Measurements from ENCODE around the gene FBXO40.

Gene FBXO40

DNA sequence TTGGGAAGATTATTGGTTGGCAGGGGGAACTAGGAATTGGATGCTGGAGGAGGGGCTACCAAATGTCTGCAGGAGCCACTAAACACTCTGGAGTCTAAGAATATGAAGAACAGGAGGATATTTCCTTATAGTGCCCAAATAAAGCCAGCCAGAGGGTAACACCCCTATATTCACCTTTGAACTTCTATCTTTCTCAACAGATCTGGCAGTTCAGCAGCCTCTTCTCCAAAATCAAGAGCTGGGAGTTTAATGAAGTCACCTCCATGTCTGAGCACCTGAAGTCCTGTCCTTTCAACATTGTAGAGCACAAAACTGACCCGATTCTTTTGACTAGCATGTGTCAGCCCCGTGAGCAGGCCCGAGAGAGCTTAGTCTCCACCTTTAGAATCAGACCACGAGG is 33.3 kb downstream of the FBXO40 start:
- no peak overlapping the region for H2BK15ac ChIP-seq (ENCODE audit: low read length)
- no peak overlapping the region for H4K8ac ChIP-seq (ENCODE audit: low read depth, low read length)
- no peaks in the 10 kb centered on the region for H3K9me3 ChIP-seq (replicated peaks in 1 of 2; ENCODE audit: control insufficient read depth in 2 of 2, insufficient read depth in 1 of 2, low read depth in 1 of 2, low read length in 2 of 2)
- WGBS, 2 donors (ENCODE audit: extremely low coverage in 2 of 2, insufficient read length in 2 of 2, insufficient replicate concordance in 1 of 2) = no CpG with 5 or more reads among the region's 4 CpGs
- no peak overlapping the region for H3K23ac ChIP-seq (ENCODE audit: low read depth, low read length, poor library complexity)
- no peak for DNase-seq (ENCODE audit: low spot score)
- peaks cover 0 to 3% (median 0%) of the 10 kb centered on the region in 3 experiments for H3K27me3 ChIP-seq (ENCODE audit: control insufficient read depth in 3 of 3, insufficient read depth in 3 of 3, low read depth in 1 of 3, low read length in 3 of 3)
- no peak overlapping the region for H3K14ac ChIP-seq (ENCODE audit: low read length)
- no peak overlapping the region for H2BK12ac ChIP-seq (ENCODE audit: low read length)
- H4K91ac ChIP-seq (ENCODE audit: low read depth, low read length, poor library complexity) = no peak overlapping the region
- no peak overlapping the region for H3K4me2 ChIP-seq (ENCODE audit: insufficient read depth, low read length, poor library complexity, severe bottlenecking)
- no peaks in the 10 kb centered on the region for H3K79me1 ChIP-seq (ENCODE audit: low read depth, low read length)
- H3K4me1 ChIP-seq (ENCODE audit: control insufficient read depth in 2 of 2, insufficient read depth in 1 of 2, low read depth in 1 of 2, low read length in 2 of 2) = peaks cover 0 to 2% of the 10 kb centered on the region in 2 donors
- H3K18ac ChIP-seq (ENCODE audit: low read length) = no peak overlapping the region
- no peak overlapping the region for H3K27ac ChIP-seq (replicated peaks; ENCODE audit: low read length)
- H2AK5ac ChIP-seq (ENCODE audit: low read depth, low read length) = no peak overlapping the region
- H3K4ac ChIP-seq (ENCODE audit: low read length) = no peak overlapping the region
- H3K36me3 ChIP-seq (replicated peaks in 1 of 2; ENCODE audit: control insufficient read depth in 2 of 2, insufficient read depth in 2 of 2, low read length in 2 of 2) = no peaks in the 10 kb centered on the region
- H3K9ac ChIP-seq (ENCODE audit: low read depth, low read length, poor library complexity) = no peak overlapping the region
- H2BK120ac ChIP-seq (ENCODE audit: low read depth, low read length) = no peak overlapping the region
- H2AFZ ChIP-seq (ENCODE audit: low read length) = no peak overlapping the region
- H3K4me3 ChIP-seq (ENCODE audit: low read length in 2 of 2) = no peak overlapping the region
- H2BK5ac ChIP-seq (ENCODE audit: low read length) = no peak overlapping the region

DNA sequence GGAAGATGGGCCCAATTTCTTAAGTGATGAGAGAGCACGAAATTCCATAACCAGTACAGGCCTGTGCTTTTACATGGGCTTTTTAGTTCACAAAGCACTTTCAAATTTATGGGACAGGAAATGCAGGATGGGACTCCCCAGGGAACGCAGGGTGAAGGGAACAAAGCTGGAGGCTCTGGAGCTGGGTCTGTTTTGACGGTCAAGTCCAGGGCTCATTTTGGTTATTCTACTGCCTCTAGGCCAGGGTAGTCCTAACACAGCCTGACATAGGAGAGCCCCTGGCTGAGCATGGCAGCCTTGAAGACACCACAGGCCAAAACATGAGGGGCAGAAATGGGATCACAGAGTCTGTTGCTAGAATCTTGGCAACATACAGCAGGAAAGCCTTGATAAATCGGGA is 34.0 kb downstream of the FBXO40 start:
- no peak overlapping the region for H3K18ac ChIP-seq (ENCODE audit: low read length)
- H3K14ac ChIP-seq (ENCODE audit: low read length) = no peak overlapping the region
- no peak overlapping the region for H4K91ac ChIP-seq (ENCODE audit: low read depth, low read length, poor library complexity)
- no peak for DNase-seq (ENCODE audit: low spot score)
- H3K27me3 ChIP-seq (ENCODE audit: control insufficient read depth in 3 of 3, insufficient read depth in 3 of 3, low read depth in 1 of 3, low read length in 3 of 3) = peaks cover 0 to 3% (median 0%) of the 10 kb centered on the region in 3 experiments
- H3K4me2 ChIP-seq (ENCODE audit: insufficient read depth, low read length, poor library complexity, severe bottlenecking) = no peak overlapping the region
- no peak overlapping the region for H3K27ac ChIP-seq (replicated peaks; ENCODE audit: low read length)
- H2AK5ac ChIP-seq (ENCODE audit: low read depth, low read length) = no peak overlapping the region
- H4K8ac ChIP-seq (ENCODE audit: low read depth, low read length) = no peak overlapping the region
- H3K9me3 ChIP-seq (replicated peaks in 1 of 2; ENCODE audit: control insufficient read depth in 2 of 2, insufficient read depth in 1 of 2, low read depth in 1 of 2, low read length in 2 of 2) = no peaks in the 10 kb centered on the region
- H3K23ac ChIP-seq (ENCODE audit: low read depth, low read length, poor library complexity) = no peak overlapping the region
- H3K36me3 ChIP-seq (replicated peaks in 1 of 2; ENCODE audit: control insufficient read depth in 2 of 2, insufficient read depth in 2 of 2, low read length in 2 of 2) = no peaks in the 10 kb centered on the region
- no peak overlapping the region for H2BK120ac ChIP-seq (ENCODE audit: low read depth, low read length)
- H3K9ac ChIP-seq (ENCODE audit: low read depth, low read length, poor library complexity) = no peak overlapping the region
- no peak overlapping the region for H2BK15ac ChIP-seq (ENCODE audit: low read length)
- no CpG with 5 or more reads among the region's 4 CpGs for WGBS, 2 donors (ENCODE audit: extremely low coverage in 2 of 2, insufficient read length in 2 of 2, insufficient replicate concordance in 1 of 2)
- no peaks in the 10 kb centered on the region for H3K79me1 ChIP-seq (ENCODE audit: low read depth, low read length)
- no peak overlapping the region for H3K4ac ChIP-seq (ENCODE audit: low read length)
- peak overlapping the region; percentile 13 for H2AFZ ChIP-seq (ENCODE audit: low read length)
- H2BK12ac ChIP-seq (ENCODE audit: low read length) = no peak overlapping the region
- no peak overlapping the region for H2BK5ac ChIP-seq (ENCODE audit: low read length)
- no peak overlapping the region for H3K4me3 ChIP-seq (ENCODE audit: low read length in 2 of 2)
- H3K4me1 ChIP-seq (ENCODE audit: control insufficient read depth in 2 of 2, insufficient read depth in 1 of 2, low read depth in 1 of 2, low read length in 2 of 2) = peaks cover 0 to 2% of the 10 kb centered on the region in 2 donors

DNA sequence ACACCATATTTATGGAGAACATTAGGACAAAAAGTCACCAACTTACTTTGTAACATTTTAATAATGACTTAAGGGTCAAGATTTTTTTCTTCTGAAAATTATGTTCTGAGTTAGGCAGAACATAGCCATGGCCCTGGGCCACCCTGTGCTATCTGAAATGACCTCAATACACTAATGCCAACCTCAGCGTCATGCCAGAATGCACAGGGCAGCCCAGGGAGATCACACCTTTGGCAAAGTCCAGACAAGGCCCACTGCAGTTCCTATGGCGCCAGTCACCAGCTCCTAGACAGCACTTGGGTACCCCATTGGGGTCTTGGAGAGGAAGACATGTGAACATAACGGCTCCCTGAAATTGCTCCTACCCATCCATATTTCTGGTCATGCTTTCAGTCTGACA is 34.4 kb downstream of the FBXO40 start:
- Histone ChIP-seq H3K18ac (ENCODE audit: low read length) (no peak overlapping the region), H4K91ac (ENCODE audit: low read depth, low read length, poor library complexity) (no peak overlapping the region), H4K8ac (ENCODE audit: low read depth, low read length) (no peak overlapping the region), H3K9me3 (replicated peaks in 1 of 2; ENCODE audit: control insufficient read depth in 2 of 2, insufficient read depth in 1 of 2, low read depth in 1 of 2, low read length in 2 of 2) (no peaks in the 10 kb centered on the region), H3K4me1 (ENCODE audit: control insufficient read depth in 2 of 2, insufficient read depth in 1 of 2, low read depth in 1 of 2, low read length in 2 of 2) (peaks cover 0 to 2% of the 10 kb centered on the region in 2 donors), H2AFZ (ENCODE audit: low read length) (no peak overlapping the region), H3K4me3 (ENCODE audit: low read length in 2 of 2) (no peak overlapping the region), H3K27me3 (ENCODE audit: control insufficient read depth in 3 of 3, insufficient read depth in 3 of 3, low read depth in 1 of 3, low read length in 3 of 3) (peaks cover 0 to 3% (median 0%) of the 10 kb centered on the region in 3 experiments), H2BK15ac (ENCODE audit: low read length) (no peak overlapping the region), H3K27ac (replicated peaks; ENCODE audit: low read length) (no peak overlapping the region), H3K4me2 (ENCODE audit: insufficient read depth, low read length, poor library complexity, severe bottlenecking) (no peak overlapping the region), H3K36me3 (replicated peaks in 1 of 2; ENCODE audit: control insufficient read depth in 2 of 2, insufficient read depth in 2 of 2, low read length in 2 of 2) (no peaks in the 10 kb centered on the region), H3K14ac (ENCODE audit: low read length) (no peak overlapping the region), H3K9ac (ENCODE audit: low read depth, low read length, poor library complexity) (no peak overlapping the region), H2BK5ac (ENCODE audit: low read length) (no peak overlapping the region), H3K23ac (ENCODE audit: low read depth, low read length, poor library complexity) (no peak overlapping the region), H2AK5ac (ENCODE audit: low read depth, low read length) (no peak overlapping the region), H2BK120ac (ENCODE audit: low read depth, low read length) (no peak overlapping the region), H2BK12ac (ENCODE audit: low read length) (no peak overlapping the region), H3K79me1 (ENCODE audit: low read depth, low read length) (no peaks in the 10 kb centered on the region), H3K4ac (ENCODE audit: low read length) (no peak overlapping the region)
- no CpG with 5 or more reads among the region's 3 CpGs for WGBS, 2 donors (ENCODE audit: extremely low coverage in 2 of 2, insufficient read length in 2 of 2, insufficient replicate concordance in 1 of 2)
- no peak for DNase-seq (ENCODE audit: low spot score)

DNA sequence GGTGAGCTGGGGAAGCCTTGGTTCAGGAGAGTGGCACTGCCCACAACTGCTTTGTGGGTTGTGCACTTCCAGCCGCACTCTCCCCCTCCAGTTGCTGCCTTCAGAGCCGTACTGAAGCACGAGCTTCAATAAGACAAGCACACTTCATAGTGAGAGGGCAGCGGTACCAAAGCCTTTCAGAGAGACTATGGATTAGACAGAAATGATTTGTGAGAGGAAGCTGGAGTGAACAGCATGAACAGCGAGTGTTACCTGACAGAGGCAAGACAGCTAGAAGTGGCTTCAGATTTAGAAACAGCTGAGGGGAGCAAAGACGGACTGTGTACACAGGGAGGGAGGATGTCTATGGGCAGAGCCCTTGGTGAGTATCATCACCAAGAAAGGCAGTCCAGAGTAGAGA is 36.4 kb downstream of the FBXO40 start:
- H3K4me2 ChIP-seq (ENCODE audit: insufficient read depth, low read length, poor library complexity, severe bottlenecking) = no peak overlapping the region
- no peaks in the 10 kb centered on the region for H3K79me1 ChIP-seq (ENCODE audit: low read depth, low read length)
- no peak overlapping the region for H2AK5ac ChIP-seq (ENCODE audit: low read depth, low read length)
- peaks cover 0 to 3% (median 0%) of the 10 kb centered on the region in 3 experiments for H3K27me3 ChIP-seq (ENCODE audit: control insufficient read depth in 3 of 3, insufficient read depth in 3 of 3, low read depth in 1 of 3, low read length in 3 of 3)
- no peak overlapping the region for H3K14ac ChIP-seq (ENCODE audit: low read length)
- H3K9ac ChIP-seq (ENCODE audit: low read depth, low read length, poor library complexity) = no peak overlapping the region
- H4K91ac ChIP-seq (ENCODE audit: low read depth, low read length, poor library complexity) = no peak overlapping the region
- no peak overlapping the region for H2BK15ac ChIP-seq (ENCODE audit: low read length)
- no peak overlapping the region for H2BK120ac ChIP-seq (ENCODE audit: low read depth, low read length)
- DNase-seq (ENCODE audit: low spot score) = no peak
- no peak overlapping the region for H2AFZ ChIP-seq (ENCODE audit: low read length)
- no peak overlapping the region for H3K27ac ChIP-seq (replicated peaks; ENCODE audit: low read length)
- no peaks in the 10 kb centered on the region for H3K4me1 ChIP-seq (ENCODE audit: control insufficient read depth in 2 of 2, insufficient read depth in 1 of 2, low read depth in 1 of 2, low read length in 2 of 2)
- no peak overlapping the region for H4K8ac ChIP-seq (ENCODE audit: low read depth, low read length)
- H2BK12ac ChIP-seq (ENCODE audit: low read length) = no peak overlapping the region
- H3K9me3 ChIP-seq (replicated peaks in 1 of 2; ENCODE audit: control insufficient read depth in 2 of 2, insufficient read depth in 1 of 2, low read depth in 1 of 2, low read length in 2 of 2) = no peaks in the 10 kb centered on the region
- no peak overlapping the region for H3K4ac ChIP-seq (ENCODE audit: low read length)
- WGBS, 2 donors (ENCODE audit: extremely low coverage in 2 of 2, insufficient read length in 2 of 2, insufficient replicate concordance in 1 of 2) = no CpG with 5 or more reads among the region's 6 CpGs
- H3K4me3 ChIP-seq (ENCODE audit: low read length in 2 of 2) = no peak overlapping the region
- no peaks in the 10 kb centered on the region for H3K36me3 ChIP-seq (replicated peaks in 1 of 2; ENCODE audit: control insufficient read depth in 2 of 2, insufficient read depth in 2 of 2, low read length in 2 of 2)
- H2BK5ac ChIP-seq (ENCODE audit: low read length) = no peak overlapping the region
- no peak overlapping the region for H3K23ac ChIP-seq (ENCODE audit: low read depth, low read length, poor library complexity)
- peak overlapping the region; percentile 42 for H3K18ac ChIP-seq (ENCODE audit: low read length)

Measured in neuronal stem cell (in vitro differentiated cells).